Endothelial cell of hepatic sinusoid (primary cell): ENCODE data around the gene SPHK1.

Source experiments
- in situ Hi-C: cut with HindIII; loops from 2 replicates; pipeline ENCODE4 v1.10.0; 2017; ENCODE audit warnings: low sequenced_read_pairs

SPHK1 gene

GRCh38 chr17:76405607-76405966 is 21.2 kb downstream of the SPHK1 start:
- in situ Hi-C loops = no loop called here

GRCh38 chr17:76405967-76406647 is 21.7 kb downstream of the SPHK1 start:
- in situ Hi-C loops = no loop called here

GRCh38 chr17:76407509-76407908 is 23.1 kb downstream of the SPHK1 start:
- in situ Hi-C loops = no loop called here

GRCh38 chr17:76408037-76408849 is 23.8 kb downstream of the SPHK1 start:
- in situ Hi-C loops = no loop called here

GRCh38 chr17:76410328-76410965 is 26.0 kb downstream of the SPHK1 start:
- in situ Hi-C loops = no loop called here

- in situ Hi-C loops = no loop called here
Observed at GRCh38 chr17:76411247-76411646, 26.8 kb downstream of the SPHK1 start.

- in situ Hi-C loops = no loop called here
Observed at GRCh38 chr17:76414334-76415295, 30.2 kb downstream of the SPHK1 start.

GRCh38 chr17:76415786-76416185 is 31.4 kb downstream of the SPHK1 start:
- in situ Hi-C loops = no loop called here

- in situ Hi-C loops = no loop called here
Observed at GRCh38 chr17:76416457-76416856, 32.0 kb downstream of the SPHK1 start.

GRCh38 chr17:76416899-76417298 is 32.5 kb downstream of the SPHK1 start:
- in situ Hi-C loops = no loop called here

- in situ Hi-C loops = no loop called here
Observed at GRCh38 chr17:76417499-76418143, 33.2 kb downstream of the SPHK1 start.

GRCh38 chr17:76419576-76420260 is 35.3 kb downstream of the SPHK1 start:
- in situ Hi-C loops = no loop called here

- in situ Hi-C loops = no loop called here
Observed at GRCh38 chr17:76420356-76421043, 36.1 kb downstream of the SPHK1 start.

- in situ Hi-C loops = no loop called here
Observed at GRCh38 chr17:76421044-76421407, 36.6 kb downstream of the SPHK1 start.

- in situ Hi-C loops = no loop called here
Observed at GRCh38 chr17:76422406-76422805, 38.0 kb downstream of the SPHK1 start.

- in situ Hi-C loops = no loop called here
Observed at GRCh38 chr17:76422860-76423259, 38.5 kb downstream of the SPHK1 start.

- in situ Hi-C loops = loop anchor here (5.0 to 25.0 kb wide), 3 partner anchors 35 to 390 kb away; partner anchors contain the start of gene EVPL
Observed at GRCh38 chr17:76426853-76427252, 42.4 kb downstream of the SPHK1 start.

- in situ Hi-C loops = loop anchor here (5.0 to 25.0 kb wide), 3 partner anchors 35 to 390 kb away; partner anchors contain the start of gene EVPL
Observed at GRCh38 chr17:76427501-76428231, 43.3 kb downstream of the SPHK1 start.
